HEK293 (cell line): ENCODE results near the gene IGSF1.

Source experiments
- CTCF ChIA-PET: fragments of 350-600 bp; formaldehyde crosslinking; extraction: SDS; loops from one replicate; lab custom pipeline; 2021; ENCODE audit warnings: antibody characterized with exemption; lab: Yijun Ruan, JAX
- POLR2A ChIA-PET: fragments of 300-600 bp; formaldehyde crosslinking; extraction: SDS; loops from one replicate; lab custom pipeline; 2020; ENCODE audit warnings: antibody characterized with exemption, inconsistent platforms; lab: Yijun Ruan, JAX
- H3K27ac ChIP-seq: fragments of 200-500 bp; sonication (Bioruptor generic); 2 replicates; pipeline ENCODE4 v1.5.1; 2014; ENCODE audit warnings: low read depth, low read length, control low read depth, inconsistent platforms; ENCODE audit errors: extremely low read depth
- H3K36me3 ChIP-seq, 2 experiments: fragments of 200-500 bp in 1 of 2; sonication (Bioruptor generic) in 1 of 2; 1 replicate in 1 of 2; 2 replicates in 1 of 2; pipeline ENCODE4 v1.5.1; 2014 to 2017; ENCODE audit warnings: inconsistent platforms in 2 of 2, low read length in 2 of 2; ENCODE audit not compliant: control insufficient read depth in 2 of 2, insufficient read depth in 1 of 2
- H3K4me1 ChIP-seq: fragments of 200-500 bp; sonication (Bioruptor generic); 2 replicates; pipeline ENCODE4 v1.5.1; 2014; ENCODE audit warnings: mild to moderate bottlenecking, low read length, inconsistent platforms; ENCODE audit not compliant: control insufficient read depth, insufficient read depth
- H3K4me3 ChIP-seq: 2 replicates; pipeline ENCODE4 v1.5.1; 2011; ENCODE audit warnings: low read depth, mild to moderate bottlenecking, control low read depth, low read length, moderate library complexity
- H3K9me3 ChIP-seq: fragments of 200-500 bp; sonication (Bioruptor generic); 2 replicates; pipeline ENCODE4 v1.5.1; 2014; ENCODE audit warnings: low read depth, low read length, inconsistent platforms; ENCODE audit not compliant: control insufficient read depth, insufficient read depth
- BCL11A ChIP-seq: fragments of 450-650 bp; formaldehyde crosslinking; IDR thresholded peaks from 2 replicates; pipeline ENCODE4 v1.5.1; 2016; ENCODE audit warnings: low read depth, missing biosample characterization, missing genetic modification characterization
- HIC1 ChIP-seq: fragments of 450-650 bp; formaldehyde crosslinking; IDR thresholded peaks from 2 replicates; pipeline ENCODE4 v1.5.1; 2016; ENCODE audit warnings: missing biosample characterization, missing genetic modification characterization
- HOXC10 ChIP-seq: sonication (generic); formaldehyde crosslinking; IDR thresholded peaks from 2 replicates; pipeline ENCODE4 v1.8.1; 2023; ENCODE audit warnings: mild to moderate bottlenecking, missing genetic modification reagents
- MZF1 ChIP-seq: fragments of 450-650 bp; formaldehyde crosslinking; IDR thresholded peaks from 2 replicates; pipeline ENCODE4 v1.5.1; 2017; ENCODE audit warnings: missing biosample characterization, missing genetic modification characterization, borderline replicate concordance
- PATZ1 ChIP-seq: fragments of 450-650 bp; formaldehyde crosslinking; IDR thresholded peaks from 2 replicates; pipeline ENCODE4 v1.5.1; 2016; ENCODE audit warnings: missing biosample characterization, missing genetic modification characterization
- TSHZ1 ChIP-seq: fragments of 450-650 bp; formaldehyde crosslinking; IDR thresholded peaks from 2 replicates; pipeline ENCODE4 v1.5.1; 2016; ENCODE audit warnings: missing biosample characterization, missing genetic modification characterization, borderline replicate concordance
- WT1 ChIP-seq: fragments of 450-650 bp; formaldehyde crosslinking; IDR thresholded peaks from 2 replicates; pipeline ENCODE4 v1.5.1; 2016; ENCODE audit warnings: missing biosample characterization, missing genetic modification characterization
- ZNF146 ChIP-seq: fragments of 450-650 bp; formaldehyde crosslinking; IDR thresholded peaks from 2 replicates; pipeline ENCODE4 v1.5.1; 2016; ENCODE audit warnings: missing biosample characterization, missing genetic modification characterization
- ZNF223 ChIP-seq: fragments of 450-650 bp; formaldehyde crosslinking; IDR thresholded peaks from 2 replicates; pipeline ENCODE4 v1.5.1; 2016; ENCODE audit warnings: missing biosample characterization, missing genetic modification characterization
- ZNF521 ChIP-seq: fragments of 450-650 bp; formaldehyde crosslinking; IDR thresholded peaks from 2 replicates; pipeline ENCODE4 v1.5.1; 2017; ENCODE audit warnings: missing biosample characterization, mild to moderate bottlenecking, missing genetic modification characterization
- ZNF561 ChIP-seq: fragments of 450-650 bp; IDR thresholded peaks from 2 replicates; pipeline ENCODE4 v1.5.1; 2018; ENCODE audit warnings: missing biosample characterization, missing genetic modification characterization, borderline replicate concordance

The IGSF1 gene

GRCh38 chrX:131308980-131309379 is 19.9 kb upstream of the IGSF1 start:
- no peak for TF ChIP-seq ZNF146 (tag by site-specific recombination)
- TF ChIP-seq TSHZ1 (tag by site-specific recombination) = no peak
- TF ChIP-seq PATZ1 = no peak
- no peak for TF ChIP-seq HOXC10 (CRISPR knock-in tag)
- Histone ChIP-seq H3K9me3 (no peaks in the 10 kb centered on the region), H3K27ac (no peak overlapping the region), H3K36me3 (no peaks in the 10 kb centered on the region), H3K4me1 (no peaks in the 10 kb centered on the region), H3K4me3 (no peak overlapping the region)
- POLR2A ChIA-PET = no interaction called here
- CTCF ChIA-PET = no interaction called here

GRCh38 chrX:131306601-131307000 is 17.5 kb upstream of the IGSF1 start:
- Histone ChIP-seq H3K9me3 (no peaks in the 10 kb centered on the region), H3K27ac (no peak overlapping the region), H3K36me3 (no peaks in the 10 kb centered on the region), H3K4me3 (no peak overlapping the region), H3K4me1 (no peaks in the 10 kb centered on the region)
- TF ChIP-seq ZNF561 (tag by site-specific recombination) (no peak), ZNF223 (no peak), WT1 (tag by site-specific recombination) (no peak), MZF1 (no peak), HIC1 (tag by site-specific recombination) (no peak), BCL11A (tag by site-specific recombination) (no peak)
- ChIA-PET CTCF (interaction anchor here (1.1 kb wide), 1 partner anchor 59 kb away, joined by 3 read pairs; no protein-coding TSS in a partner anchor), POLR2A (no interaction called here)

GRCh38 chrX:131305926-131306325 is 16.8 kb upstream of the IGSF1 start:
- Histone ChIP-seq H3K36me3 (no peaks in the 10 kb centered on the region), H3K4me3 (no peak overlapping the region), H3K9me3 (no peaks in the 10 kb centered on the region), H3K4me1 (no peaks in the 10 kb centered on the region; the same call in 1 of the 2 replicates), H3K27ac (no peak overlapping the region)
- CTCF ChIA-PET = interaction anchor here (0.7 to 1.1 kb wide), 2 partner anchors 59 to 91 kb away, joined by 3 read pairs; no protein-coding TSS in a partner anchor
- TF ChIP-seq ZNF521 (tag by site-specific recombination) = no peak
- POLR2A ChIA-PET = no interaction called here
